ENCODE measurements around the gene NFKB2.

Gene NFKB2

DNA sequence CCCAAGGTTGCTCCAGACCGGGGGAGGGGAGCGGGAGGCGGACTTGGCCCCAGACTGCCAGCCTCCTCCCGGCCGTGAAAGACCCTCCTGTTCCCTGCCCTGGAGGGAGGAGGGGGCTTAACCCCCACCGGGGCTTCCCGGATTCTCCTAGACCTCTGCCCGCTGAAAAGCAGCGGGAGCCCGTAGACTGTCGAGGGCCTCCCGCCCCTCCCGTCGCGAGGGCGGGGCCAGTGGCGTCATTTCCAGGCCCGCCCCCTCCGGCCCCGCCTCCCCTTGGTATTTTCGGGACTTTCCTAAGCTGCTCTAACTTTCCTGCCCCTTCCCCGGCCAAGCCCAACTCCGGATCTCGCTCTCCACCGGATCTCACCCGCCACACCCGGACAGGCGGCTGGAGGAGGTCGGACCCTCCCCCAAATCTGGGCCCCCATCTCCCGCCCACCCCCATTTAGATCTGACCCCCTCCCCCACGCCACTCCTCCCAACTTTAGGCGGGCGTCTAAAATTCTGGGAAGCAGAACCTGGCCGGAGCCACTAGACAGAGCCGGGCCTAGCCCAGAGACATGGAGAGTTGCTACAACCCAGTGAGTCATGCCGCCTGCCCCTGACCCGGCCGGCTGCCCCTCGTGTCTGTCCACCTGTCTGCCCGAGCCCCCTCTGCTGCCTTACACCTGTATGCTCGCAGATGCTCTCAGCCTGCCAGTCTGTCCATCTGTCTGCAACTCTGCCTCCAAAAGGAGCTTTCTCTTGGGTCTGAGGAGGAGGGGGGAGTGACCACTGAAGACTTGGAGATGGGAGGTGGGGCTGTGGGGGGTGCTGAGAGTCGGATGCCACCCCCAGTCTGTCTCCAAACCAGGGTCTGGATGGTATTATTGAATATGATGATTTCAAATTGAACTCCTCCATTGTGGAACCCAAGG lies at the start of gene NFKB2:
TSS of gene NFKB2 (plus strand) at position 306 of the 917 bp plus-strand sequence. CDS start at position 561, 255 bp downstream.
- peak within 1 kb of the TSS; percentile 70 for H3K4me3 ChIP-seq (ENCODE audit: low read depth, low read length)
- TF ChIP-seq, protein P1, sequence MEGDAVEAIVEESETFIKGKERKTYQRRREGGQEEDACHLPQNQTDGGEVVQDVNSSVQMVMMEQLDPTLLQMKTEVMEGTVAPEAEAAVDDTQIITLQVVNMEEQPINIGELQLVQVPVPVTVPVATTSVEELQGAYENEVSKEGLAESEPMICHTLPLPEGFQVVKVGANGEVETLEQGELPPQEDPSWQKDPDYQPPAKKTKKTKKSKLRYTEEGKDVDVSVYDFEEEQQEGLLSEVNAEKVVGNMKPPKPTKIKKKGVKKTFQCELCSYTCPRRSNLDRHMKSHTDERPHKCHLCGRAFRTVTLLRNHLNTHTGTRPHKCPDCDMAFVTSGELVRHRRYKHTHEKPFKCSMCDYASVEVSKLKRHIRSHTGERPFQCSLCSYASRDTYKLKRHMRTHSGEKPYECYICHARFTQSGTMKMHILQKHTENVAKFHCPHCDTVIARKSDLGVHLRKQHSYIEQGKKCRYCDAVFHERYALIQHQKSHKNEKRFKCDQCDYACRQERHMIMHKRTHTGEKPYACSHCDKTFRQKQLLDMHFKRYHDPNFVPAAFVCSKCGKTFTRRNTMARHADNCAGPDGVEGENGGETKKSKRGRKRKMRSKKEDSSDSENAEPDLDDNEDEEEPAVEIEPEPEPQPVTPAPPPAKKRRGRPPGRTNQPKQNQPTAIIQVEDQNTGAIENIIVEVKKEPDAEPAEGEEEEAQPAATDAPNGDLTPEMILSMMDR (IDR thresholded peaks at IDR 0.05; ENCODE audit: borderline replicate concordance, insufficient read depth, low read depth, low read length), result no peak

DNA sequence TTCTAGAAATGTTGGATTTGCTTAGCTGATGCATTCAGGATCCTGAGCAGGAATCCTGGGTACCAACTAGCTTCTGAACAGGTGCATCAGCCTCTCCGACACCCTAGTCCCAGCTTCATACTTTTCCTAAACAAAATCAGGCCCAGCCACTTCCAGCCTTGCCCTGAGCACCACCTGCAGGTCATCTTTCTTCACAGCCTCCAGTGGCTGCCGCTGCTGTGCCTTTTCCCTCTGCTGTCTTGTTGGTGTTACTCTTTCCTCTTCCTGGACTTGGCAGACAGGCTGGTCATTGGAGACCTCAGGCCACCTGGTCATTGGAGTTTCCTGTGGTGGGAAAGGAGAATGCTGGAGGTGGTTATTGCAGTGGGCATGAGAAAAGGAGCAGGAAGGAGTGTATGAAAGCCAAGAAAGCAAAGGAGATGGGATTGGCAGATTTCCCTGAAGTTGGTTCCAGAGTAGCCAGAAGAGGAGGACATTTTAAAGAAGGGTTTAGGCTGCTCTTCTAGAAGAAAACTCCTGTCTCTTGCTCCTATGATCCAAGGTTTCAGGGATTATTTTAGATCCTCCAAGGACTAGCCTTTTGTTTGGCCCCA lies 48.2 kb upstream of the NFKB2 start:
- TF ChIP-seq, protein P1 (IDR thresholded peaks at IDR 0.05; ENCODE audit: borderline replicate concordance, insufficient read depth, low read depth, low read length), result peak; percentile 39; the same call in 1 of the 2 replicates
- no peak overlapping the region for H3K4me3 ChIP-seq (ENCODE audit: low read depth, low read length)

DNA sequence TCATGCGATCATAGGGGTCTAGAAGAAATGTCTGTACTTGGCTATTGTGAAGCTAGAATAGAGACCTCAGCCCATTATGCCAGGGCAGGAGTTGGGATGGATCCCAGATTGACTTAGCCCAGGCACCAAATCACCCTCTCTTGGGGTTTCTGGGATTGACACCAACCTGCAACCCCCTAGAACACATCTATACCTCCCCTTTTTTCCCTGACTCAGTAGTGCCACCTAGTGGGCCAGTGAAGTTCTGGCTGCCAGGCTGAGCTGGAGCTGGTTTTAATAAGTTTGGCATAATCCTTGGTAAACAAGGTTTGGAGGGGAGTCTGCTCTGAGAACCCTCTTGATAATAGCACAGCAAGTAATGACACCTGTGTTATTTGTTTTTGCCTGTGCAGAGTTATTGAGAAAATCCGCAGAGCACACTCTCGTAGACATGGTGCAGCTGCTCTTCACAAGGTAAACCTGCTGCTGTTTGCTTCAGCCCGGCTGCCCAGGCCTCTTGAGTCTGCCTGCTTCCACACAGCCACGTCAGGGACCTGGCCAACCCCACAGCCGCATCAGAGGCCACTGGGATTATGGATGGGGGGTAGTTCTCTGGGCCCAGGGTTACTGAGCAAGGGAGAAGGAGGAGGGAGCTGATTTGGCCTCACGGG lies 43.3 kb upstream of the NFKB2 start:
- TF ChIP-seq, protein P1 (IDR thresholded peaks at IDR 0.05; ENCODE audit: borderline replicate concordance, insufficient read depth, low read depth, low read length), result peak; percentile 85
- no peak overlapping the region for H3K4me3 ChIP-seq (ENCODE audit: low read depth, low read length)

DNA sequence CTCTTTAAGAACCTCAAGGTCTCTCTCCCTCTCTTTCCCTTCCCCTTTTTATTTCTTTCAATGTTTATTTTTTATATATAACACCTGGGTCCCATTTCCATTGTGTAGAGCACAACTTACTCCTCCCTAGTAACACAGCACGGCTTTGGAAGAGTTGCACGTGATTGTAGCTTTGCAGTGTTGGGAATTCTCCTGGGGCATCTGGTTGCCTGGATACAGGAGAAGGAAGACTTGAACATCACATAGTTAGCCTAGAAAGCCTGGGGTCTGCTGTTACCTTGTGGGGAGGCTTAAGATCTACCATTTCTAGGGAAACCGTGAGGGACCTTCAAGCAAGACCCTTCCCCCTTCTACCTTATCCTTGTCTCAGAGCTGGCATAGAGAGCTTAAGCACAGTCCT lies 41.1 kb upstream of the NFKB2 start:
- TF ChIP-seq, protein P1 (IDR thresholded peaks at IDR 0.05; ENCODE audit: borderline replicate concordance, insufficient read depth, low read depth, low read length), result no peak
- no peak overlapping the region for H3K4me3 ChIP-seq (ENCODE audit: low read depth, low read length)

DNA sequence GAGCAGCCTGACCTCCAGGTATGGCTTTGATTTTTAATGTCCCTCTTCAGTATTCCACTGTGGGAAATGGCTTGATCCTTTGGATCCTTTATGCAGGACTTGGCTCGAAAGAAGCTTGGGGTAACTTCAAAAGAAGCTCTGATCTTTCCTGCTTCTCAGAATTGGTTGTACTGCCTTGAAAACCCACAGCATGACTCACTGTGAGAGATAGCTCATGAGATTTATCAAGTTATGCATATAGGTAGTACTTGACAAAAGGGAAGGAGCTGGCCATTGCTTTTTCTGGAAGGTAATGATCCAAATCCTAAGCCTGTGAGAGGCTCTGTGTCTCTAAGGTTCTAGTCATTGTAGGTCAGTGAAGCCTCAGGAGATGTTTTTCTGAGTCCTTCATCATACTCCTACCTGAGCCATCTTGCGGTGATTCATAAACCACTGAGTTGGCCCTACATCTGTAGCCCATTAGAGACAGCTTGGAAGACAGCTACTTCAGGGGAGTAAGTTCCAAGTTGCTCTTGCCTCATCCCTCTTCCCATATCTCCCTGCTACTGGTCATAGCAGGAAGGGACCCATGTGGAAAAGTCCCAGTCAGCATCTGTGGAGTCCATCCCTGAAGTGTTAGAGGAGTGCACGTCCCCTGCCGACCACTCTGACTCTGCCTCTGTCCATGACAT lies 36.7 kb upstream of the NFKB2 start:
- no peak overlapping the region for H3K4me3 ChIP-seq (ENCODE audit: low read depth, low read length)
- TF ChIP-seq, protein P1 (IDR thresholded peaks at IDR 0.05; ENCODE audit: borderline replicate concordance, insufficient read depth, low read depth, low read length), result no peak

- TF ChIP-seq, protein P1 (IDR thresholded peaks at IDR 0.05; ENCODE audit: borderline replicate concordance, insufficient read depth, low read depth, low read length), result no peak
- no peak overlapping the region for H3K4me3 ChIP-seq (ENCODE audit: low read depth, low read length)
Observed at GRCh38 chr10:102367441-102367840, 28.1 kb upstream of the NFKB2 start.
